Activated CD4-positive, CD25-positive, alpha-beta regulatory T cell treated with anti-CD3 and anti-CD28 coated beads, Interleukin-2, amount 50 U/mL, for 16 hours (primary cell): Measurements from ENCODE around the gene TINAGL1.

Source experiments
- DNase-seq: peaks from one replicate; pipeline ENCODE4 v3.0.0-alpha.2; 2020; ENCODE audit warnings: low read depth, low spot score

Gene TINAGL1

DNA sequence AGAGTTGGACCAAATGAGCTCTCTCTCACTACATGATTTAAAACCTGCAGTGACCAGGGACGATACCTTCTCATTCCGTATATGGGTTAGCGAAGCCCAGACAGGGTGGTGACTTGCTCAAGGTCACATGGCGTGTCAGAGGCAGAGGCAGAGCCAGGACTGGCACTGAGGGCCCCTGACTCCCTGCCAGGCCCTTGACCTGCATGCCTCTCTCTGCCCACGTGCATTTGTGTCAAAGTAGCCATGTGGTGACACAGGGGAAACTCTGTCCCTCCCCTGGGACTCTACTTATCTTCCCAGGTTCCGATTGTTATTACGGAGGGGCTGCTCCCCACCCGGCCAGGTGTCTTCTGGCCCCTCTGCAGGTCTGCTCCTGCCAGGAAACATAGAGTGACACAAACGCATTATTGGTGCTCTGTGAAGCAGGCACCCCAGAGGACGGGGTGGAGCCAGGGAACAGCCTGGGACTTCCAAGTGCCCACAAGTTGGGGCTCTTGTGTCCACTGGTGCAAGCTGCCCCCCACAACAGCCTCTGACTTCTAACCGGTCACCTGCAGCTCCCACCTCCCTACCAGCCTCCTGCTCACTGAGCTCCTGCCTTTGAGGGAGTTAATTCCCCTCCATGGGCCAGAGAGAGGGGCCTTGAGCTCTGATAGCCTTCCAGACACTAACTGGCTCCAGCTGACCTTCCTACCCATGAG is 7.3 kb upstream of the TINAGL1 start:
- no peak for DNase-seq

DNA sequence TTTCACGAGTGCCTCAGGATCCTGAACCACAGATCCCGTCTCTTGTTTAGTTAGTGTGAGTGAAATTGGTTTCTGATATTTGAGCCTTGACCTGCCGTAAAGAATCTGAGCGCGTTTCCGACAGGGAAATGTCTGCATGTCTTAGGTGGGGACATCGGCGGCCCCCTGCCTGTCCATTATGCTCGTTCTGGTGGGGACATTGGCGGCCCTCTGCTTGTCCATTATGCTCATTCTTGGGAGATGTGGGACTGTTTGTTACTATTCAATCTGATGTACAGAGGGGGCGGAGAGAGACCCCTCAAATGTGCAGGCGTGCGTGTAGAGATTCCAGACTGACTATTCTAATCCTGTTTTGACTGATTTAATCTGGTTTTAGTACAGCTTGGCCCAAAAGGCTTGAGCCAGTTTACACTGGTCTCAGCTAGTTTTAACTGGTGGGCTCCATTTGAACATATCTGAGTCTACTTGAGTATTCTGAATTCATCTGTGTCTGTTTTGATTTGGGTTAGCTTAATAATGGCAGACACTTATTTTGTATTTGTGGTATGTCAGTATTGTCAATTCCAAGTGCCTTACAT is 6.6 kb upstream of the TINAGL1 start:
- no peak for DNase-seq

DNA sequence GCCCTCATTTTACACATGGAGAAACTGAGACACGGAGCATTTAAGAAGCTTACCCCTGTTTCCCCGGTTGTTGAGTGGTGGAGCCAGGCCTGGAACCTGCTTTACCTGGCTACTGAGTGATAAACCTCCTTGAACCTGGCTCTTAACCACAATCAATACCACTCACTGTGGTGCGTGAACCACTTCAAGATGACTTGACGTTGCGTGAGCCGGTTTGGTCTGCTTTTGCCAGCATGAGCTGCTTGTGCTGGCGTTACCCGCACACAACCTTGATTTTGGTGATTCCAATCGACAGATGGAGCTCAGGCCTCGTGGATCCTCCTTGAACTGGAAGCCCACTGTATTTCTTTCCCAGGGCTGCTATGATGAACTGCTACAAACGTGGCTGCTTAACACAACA is 6.1 kb upstream of the TINAGL1 start:
- no peak for DNase-seq

DNA sequence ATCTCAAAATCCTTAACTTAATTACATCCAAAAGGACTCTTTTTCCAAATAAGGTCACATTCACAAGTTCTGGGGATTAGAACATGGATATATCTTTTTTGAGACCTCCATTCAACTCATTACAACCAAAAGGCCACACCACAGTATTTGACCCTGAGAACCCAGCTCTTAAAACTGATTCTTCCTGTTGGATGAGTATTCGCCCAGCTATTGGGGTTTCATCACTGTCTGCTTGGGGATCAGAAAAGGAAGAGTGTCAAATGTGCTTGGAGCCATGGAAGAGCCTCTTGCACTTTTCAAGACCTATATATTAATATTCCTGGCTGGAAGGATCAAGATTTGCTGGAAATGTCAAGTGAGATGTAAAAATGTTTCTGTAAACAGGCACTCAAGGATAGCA is 5.4 kb upstream of the TINAGL1 start:
- DNase-seq = no peak

DNA sequence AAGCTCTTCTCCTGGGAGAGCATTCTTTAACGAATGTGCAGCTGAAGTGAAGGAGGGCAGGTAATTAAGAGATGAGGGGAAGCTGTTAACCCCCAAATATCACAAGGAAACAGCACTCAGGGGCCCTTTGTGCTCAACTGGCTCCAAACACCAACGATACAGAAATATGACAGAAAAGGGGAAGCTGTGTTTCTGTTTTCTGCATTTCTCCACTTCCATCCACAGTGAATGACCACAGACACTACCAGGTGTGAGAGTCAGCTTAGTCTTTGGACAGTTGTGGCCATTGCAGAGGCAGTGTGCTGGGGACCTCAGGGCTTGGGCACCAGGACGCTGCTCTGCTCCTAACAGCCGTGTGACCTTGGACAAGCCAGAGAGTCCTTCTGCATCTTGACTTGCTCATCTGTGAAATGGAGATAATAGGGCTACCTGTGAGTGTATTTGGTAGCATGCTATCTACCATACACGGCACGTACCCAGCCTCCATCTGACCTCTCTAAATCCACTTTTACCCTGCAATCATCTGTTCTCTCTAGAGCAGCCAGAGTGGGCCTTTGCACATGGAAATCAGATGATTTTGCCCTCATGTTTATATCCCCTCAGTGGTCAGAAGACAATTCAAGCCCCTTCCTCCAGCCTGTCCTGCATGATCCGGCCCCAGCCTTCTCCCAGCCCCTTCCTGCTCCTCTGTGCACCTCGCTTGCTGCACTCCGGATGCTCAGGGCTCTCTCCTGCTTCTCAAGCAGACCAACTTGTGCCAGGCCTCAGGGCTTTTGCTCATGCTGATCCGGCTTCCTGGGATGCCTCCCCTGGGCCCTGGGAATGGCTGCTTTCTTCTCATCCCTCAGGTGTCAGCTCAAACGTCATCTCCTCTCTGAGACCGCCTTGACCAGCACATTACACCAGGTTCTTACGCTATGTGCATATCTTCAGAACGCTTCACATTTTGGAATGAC is 4.7 kb upstream of the TINAGL1 start:
- DNase-seq = no peak

DNA sequence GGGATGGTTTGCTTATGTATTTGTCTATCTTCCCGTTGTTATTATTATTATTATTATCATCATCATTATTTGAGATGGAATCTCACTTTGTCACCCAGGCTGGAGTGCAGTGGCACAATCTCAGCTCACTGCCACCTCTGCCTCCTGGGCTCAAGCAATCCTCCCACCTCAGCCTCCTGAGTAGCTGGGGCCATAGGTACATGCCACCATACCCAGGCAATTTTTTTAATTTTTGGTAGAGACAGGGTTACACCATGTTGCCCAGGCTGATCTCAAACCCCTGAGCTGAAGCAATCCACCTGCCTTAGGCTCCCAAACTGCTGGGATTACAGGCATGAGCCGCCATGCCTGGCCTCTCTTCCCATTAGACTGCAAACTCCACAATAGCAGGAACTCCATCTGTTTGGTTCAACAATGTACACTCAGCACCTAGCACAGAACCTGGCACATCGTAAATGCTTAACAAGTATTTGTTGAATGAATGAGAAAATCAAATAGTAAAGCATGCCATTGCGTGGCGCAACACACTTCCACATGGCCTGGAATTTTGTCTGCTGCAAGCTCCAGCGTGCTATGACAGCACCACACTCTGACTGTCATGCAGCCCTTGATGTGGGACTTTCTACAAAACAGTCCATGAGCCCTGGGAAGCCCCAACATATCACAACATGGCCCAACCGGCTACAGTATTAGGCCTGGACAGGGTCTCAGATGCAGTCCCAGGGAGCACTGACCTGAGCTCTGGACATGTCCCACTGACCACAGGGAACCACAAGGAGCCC is 3.8 kb upstream of the TINAGL1 start:
- DNase-seq = no peak

DNA sequence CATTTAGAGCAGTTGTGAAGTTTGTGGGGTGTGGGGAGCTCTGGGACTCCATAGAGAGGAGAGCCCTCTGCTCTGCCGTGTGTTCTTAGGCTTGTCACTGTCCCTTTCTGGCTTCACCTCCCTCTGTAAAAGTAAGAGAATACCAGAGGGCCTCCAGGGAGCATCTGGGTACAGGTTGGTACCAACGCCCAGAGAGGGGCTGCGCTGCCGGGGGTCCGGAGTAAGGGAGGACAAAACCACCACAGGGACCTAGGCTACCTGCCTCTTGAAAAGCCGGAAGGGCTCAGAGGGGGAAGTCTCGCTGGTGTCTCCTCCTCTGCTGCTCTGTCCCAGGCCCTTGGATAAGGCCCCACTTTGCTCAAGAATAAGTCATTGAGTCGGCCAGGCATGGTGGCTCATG is 3.1 kb upstream of the TINAGL1 start:
- no peak for DNase-seq

DNA sequence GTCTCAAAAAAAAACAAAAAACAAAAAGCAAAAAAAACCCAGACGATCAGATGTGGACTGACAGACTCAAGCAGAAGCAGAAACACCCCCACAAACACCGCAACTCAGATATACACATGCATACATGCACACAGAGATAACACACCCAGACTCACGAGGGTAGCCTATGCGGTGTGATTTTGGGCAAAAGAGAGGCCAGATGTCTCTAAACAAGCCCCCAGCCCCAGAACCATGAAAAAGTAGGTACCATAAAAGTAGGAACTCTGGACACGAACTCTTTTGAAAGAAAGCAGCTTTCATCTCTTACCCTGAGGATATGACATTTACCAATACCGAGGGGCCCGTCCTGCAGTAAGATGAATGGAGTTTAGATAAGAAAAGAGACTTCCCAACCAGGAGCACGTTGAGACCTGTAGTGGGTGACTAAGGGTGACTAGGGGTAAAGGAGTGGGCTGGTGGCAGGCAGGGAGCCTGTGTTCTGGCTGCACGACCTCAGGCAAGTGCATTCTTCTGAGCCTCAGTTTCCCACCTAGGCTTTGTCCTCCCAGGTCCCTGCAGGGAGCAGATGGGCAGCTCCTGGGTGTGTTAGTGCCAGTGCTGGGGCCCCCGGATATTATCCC is 1.5 kb upstream of the TINAGL1 start:
- no peak for DNase-seq

DNA sequence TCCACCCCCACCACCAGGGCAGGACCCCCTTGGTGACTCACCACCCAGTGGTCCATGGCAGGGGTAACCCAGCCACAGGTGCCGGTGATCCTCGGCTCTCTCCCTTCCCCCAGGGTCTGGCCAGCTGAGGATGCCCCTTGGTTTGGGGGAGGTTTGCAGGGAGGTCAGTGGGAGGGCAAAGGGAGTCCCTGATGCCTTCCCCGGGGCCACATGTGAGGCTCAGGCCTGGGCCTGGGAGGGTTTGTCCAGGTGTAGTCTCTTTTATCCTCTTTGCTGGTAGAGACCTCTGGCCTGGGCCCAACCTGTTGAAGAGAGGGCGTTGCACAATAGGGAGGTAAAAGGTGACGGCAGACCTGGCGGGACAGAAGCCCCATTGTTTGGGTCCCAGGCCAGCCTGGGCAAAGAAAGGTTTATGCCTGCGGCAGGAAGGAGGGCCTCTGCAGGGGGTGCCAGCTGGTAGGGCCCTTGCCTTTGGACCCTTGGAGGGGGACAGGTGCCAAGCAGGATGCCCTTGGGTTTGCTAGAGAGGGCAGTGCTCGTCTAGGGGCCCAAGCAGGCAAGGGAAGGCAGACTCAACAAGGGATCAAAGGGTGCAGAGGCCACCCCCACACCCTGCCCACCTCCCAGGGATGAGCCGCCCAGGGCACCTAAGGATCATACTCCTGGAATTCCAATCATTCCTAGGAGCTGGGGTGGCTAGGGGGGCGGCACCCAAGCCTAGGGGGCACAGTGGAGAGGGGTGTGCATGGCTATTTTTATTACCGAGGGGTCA is 760 bp upstream of the TINAGL1 start:
- no peak for DNase-seq

DNA sequence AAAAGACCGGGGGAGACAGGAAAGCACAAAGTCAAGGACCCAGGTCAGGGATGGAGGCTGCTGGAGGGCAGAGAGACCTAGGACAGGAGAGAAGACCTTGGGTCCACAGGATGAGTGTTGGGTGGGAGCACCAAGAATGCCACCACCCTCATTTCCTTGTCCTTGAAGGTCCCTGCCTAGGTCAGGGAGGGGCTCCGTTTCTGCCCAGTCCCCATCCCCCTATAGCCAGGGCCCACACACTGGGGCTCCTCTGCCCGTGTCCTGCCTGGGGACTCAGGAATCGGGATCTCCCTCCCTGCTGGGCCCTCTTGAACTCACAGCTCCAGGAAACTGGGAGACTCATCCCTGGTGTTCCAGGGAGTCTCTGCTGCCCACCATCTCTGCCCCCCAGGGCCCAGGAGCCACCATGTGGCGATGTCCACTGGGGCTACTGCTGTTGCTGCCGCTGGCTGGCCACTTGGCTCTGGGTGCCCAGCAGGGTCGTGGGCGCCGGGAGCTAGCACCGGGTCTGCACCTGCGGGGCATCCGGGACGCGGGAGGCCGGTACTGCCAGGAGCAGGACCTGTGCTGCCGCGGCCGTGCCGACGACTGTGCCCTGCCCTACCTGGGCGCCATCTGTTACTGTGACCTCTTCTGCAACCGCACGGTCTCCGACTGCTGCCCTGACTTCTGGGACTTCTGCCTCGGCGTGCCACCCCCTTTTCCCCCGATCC is 584 bp downstream of the TINAGL1 start:
- no peak for DNase-seq

DNA sequence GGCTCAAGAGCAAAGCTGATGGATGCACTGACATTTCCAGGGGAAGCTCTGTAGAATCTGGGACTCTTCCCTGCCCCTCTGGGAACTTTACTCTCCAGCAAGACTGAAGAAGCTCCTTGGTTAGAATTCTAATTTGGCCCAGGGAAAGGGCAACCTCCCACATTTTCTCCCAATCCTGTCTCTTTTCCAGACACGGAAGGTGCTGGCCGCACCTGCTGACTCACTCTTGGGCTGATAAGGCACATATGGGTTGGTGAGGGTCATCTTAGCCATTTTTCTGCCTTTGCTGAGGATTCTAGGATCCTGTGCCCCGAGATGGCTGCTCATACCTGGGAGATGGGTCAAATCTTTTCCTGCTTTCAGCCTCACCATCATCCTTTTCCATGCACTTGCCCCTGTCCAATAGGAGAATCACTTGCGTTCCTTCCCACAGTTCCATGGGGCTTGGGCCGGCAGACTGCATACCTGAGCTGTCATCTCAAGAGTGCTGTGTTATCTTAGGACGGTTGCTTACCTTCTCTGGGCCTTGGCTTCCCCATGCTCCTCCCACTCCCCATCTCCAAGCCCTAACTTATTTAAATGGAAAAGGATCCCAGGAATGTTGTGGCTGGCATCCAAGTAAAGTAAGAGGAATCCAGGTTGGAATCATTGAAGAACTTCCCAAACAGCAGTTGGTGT is 1.3 kb downstream of the TINAGL1 start:
- DNase-seq = no peak

DNA sequence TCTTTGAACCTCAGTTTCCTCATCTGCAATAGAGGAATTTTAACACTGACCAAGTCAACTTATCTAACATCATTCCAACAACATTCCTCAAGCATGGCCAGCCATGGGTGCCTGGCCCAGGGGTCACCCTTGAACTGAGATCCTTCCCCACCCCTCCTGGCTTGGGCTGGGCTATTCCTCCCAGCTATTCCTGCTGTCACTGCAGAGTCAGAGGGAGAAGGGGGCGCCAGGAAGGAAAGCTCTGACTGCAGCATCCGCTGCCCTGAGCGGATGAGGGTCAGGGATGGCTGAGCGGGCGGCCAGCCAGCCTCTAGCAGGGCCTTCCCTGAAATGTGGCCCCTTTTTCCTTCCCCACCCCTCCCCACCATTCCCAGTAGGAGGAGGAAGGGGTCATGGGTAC is 3.1 kb downstream of the TINAGL1 start:
- DNase-seq = no peak

DNA sequence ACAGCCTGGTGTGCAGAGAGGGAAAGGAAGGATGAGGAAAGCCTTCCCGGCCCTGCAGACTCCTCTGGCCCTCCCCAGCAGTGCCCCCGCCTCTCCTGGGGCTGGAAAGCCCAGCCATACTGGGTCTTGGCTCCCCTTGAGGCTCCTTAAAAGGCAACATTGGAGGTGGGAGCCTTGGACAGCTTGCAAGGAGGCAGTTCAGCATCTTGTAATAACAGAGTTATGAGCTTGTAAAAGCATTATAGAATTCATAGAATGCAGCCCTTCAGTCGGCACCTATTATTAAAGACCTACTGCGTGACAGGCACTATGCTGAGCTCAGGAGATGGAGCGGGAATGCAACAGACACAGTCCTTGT is 4.2 kb downstream of the TINAGL1 start:
- DNase-seq = no peak

DNA sequence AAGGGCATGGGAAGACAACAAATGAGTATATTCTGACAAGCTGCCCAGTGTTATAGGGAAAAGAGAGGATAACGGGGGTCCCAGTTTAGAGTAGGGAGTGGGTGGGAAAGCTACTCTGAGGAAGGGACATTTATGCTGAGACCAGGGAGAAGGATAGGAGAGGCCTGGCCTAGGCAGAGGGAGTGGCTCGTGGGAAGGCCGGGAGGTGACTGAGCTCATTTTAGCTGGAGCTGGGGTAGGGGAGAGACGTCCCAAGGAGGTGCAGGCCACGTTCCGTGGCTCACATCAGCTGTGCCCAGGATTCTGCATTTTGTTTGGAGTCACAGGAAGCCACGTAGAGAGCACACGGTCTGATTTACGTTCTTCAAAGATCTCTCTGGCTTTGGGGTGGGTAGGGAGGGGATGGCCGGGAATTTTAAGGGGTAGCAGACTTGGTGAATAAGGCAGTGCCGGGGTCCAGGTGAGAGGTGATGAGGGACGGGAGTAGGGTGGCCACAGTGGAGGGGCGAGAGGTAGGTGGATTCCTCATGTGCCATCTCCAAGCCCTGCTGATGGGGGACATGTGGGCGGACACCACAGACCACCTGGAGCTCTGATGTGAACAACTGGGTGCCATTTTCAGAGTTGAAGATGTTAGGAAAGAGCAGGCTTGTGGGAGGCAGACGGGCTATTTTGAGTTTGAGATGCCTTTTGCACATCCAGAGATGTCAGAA is 4.7 kb downstream of the TINAGL1 start:
- DNase-seq = no peak

DNA sequence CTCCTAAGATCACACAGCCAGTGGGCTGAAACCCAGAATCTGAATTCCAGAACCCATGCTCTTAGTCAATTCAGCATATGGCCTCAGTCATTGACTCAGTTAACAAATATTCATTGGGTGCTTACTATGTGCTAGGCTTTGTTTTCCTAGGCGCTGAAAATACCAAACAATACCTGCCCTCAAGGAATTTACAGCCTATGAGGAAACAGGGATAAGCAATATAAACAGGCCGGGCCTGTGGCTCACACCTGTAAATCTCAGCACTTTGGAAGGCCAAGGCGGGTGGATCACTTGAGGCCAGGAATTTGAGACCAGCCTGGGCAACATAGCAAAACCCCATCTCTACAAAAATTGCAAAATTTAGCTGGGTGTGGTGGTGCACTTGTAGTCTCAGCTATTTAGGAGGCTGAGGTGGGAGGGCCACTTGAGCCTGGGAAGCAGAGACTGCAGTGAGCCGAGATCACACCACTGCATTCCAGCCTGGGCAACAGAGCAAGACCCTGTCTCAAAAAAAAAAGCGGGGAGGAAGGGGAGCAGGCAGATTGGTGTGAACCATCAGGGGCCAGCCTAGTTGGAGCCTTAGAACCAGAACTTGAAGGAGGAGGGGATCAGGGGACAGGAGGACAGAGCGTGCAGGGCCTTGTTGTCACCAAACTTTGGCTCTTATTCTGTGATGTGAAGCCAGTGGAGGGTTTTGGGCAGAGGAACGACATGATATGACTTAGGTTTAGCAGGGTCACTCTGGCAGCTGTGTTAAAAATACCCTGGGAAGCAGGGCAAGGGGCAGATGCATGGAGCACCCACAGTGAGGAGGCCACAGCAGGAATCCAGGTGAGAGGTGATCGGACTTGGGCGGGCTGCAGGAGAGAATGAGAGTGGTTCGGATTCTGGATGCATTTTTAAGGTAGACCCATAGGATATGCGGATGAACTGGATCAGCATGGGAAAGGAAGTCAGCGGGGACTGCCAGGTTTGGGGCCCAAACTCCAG is 5.8 kb downstream of the TINAGL1 start:
- no peak for DNase-seq

DNA sequence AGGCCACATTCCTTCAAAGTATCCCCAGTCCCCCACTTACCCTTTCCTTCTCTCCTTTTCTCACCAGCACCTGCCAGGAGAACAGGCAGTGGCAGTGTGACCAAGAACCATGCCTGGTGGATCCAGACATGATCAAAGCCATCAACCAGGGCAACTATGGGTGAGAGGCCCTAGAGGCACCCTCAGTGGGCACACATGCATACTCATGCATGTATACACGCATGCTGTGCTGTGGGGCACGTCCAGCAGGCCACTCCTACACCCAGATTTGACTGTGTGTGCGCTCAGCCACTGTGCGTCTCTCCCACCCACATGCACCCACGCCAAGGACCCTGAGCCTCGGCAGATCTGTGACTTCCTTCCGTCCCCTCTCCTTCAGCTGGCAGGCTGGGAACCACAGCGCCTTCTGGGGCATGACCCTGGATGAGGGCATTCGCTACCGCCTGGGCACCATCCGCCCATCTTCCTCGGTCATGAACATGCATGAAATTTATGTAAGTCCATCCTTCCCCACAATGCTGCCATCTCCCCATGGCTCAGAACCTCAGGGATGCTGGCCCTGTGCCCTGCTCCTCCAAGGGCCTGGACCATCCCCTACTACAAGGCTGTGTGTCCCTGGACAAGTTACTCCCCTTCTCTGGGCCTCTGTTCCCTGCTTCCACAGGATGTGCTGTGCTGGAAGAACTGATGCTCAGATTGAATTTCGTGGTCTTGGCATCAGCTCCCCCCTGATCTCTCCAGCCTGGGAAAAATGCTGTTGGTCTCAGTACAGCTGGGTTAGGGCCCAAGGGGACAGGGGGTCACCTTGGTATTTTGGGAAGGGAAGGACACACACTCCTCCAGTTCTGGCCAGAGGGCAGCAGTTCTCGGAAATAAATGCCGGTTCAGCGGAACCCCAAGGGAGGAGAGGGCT is 7.0 kb downstream of the TINAGL1 start:
- DNase-seq = no peak
